ENCODE data around the gene ONECUT1. TPM values are rescaled to one million over a fixed set of nuclear protein-coding genes. Genes with fewer than 3 reads are reported as not detected.

Gene ONECUT1
- total and polyA plus RNA-seq, 2 experiments from 2014 or later: 5.9 to 9.5 TPM

DNA sequence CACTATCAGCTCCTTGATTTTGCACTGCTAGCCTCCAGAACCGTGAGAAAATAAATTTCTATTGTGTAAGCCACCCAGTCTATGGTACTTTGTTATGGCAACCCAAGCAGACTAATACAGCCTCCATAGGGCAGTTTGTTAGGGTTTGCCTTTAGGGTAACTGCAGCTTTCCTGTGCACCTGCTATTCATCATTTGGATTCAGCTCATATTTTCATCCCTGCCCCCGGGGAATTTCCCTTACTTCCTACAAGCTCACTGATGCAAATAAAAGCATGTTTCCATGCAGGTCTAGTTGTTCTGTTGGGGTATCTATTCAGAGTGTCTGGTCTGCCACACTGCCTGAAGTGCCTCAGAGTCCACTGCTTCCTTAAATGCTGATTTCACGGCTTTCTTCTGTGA is 62.3 kb downstream of the ONECUT1 start:
- Histone ChIP-seq H3K36me3 (replicated peaks; ENCODE audit: insufficient read depth, low read depth) (no peaks in the 10 kb centered on the region), H2AFZ (no peak overlapping the region), H3K79me2 (no peaks in the 10 kb centered on the region), H3K4me3 (no peak overlapping the region), H3K4me2 (no peak overlapping the region), H3K9me3 (ENCODE audit: low read depth) (no peaks in the 10 kb centered on the region), H3K27me3 (no peaks in the 10 kb centered on the region), H3K4me1 (ENCODE audit: insufficient read depth) (no peaks in the 10 kb centered on the region), H4K20me1 (ENCODE audit: insufficient read depth, poor library complexity, severe bottlenecking) (no peaks in the 10 kb centered on the region), H3K9me2 (replicated peaks; ENCODE audit: insufficient read depth) (no peaks in the 10 kb centered on the region), H3K27ac (no peak overlapping the region)
- WGBS (ENCODE audit: low lambda C conversion rate, missing lambda C conversion rate): 84% methylated on average over 3 of the region's 3 CpGs
- no peak for TF ChIP-seq EZH2phosphoT487 (IDR thresholded peaks at IDR 0.05; ENCODE audit: low read depth, severe bottlenecking, unreplicated experiment)
- TF ChIP-seq EZH2 (IDR thresholded peaks at IDR 0.05; ENCODE audit: borderline replicate concordance): no peak
- TF ChIP-seq, protein P1, sequence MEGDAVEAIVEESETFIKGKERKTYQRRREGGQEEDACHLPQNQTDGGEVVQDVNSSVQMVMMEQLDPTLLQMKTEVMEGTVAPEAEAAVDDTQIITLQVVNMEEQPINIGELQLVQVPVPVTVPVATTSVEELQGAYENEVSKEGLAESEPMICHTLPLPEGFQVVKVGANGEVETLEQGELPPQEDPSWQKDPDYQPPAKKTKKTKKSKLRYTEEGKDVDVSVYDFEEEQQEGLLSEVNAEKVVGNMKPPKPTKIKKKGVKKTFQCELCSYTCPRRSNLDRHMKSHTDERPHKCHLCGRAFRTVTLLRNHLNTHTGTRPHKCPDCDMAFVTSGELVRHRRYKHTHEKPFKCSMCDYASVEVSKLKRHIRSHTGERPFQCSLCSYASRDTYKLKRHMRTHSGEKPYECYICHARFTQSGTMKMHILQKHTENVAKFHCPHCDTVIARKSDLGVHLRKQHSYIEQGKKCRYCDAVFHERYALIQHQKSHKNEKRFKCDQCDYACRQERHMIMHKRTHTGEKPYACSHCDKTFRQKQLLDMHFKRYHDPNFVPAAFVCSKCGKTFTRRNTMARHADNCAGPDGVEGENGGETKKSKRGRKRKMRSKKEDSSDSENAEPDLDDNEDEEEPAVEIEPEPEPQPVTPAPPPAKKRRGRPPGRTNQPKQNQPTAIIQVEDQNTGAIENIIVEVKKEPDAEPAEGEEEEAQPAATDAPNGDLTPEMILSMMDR (IDR thresholded peaks at IDR 0.05; ENCODE audit: poor library complexity): no peak
- DNase-seq (ENCODE audit: low spot score): no peak

DNA sequence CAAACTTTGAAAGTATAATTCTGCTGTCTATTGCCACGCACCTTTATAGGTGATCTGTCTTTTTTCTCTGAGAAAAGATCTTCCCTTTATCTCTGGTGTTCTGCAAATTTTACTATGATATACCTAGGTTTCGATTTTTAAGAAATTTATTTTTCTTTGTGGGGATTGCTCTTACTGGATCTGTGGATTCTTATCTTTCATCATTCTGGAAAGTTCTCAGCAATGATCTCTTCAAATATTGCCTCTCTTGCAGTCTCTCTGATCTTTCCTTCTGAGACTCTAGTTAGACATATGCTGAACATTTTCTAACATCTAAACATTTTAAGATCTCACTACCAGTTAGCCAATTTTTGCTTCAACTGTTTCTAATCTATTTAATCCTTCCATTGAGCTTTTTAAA is 63.9 kb downstream of the ONECUT1 start:
- H3K4me3 ChIP-seq: no peak overlapping the region
- 94% methylated on average over 2 of the region's 2 CpGs for whole genome bisulfite sequencing (ENCODE audit: low lambda C conversion rate, missing lambda C conversion rate)

DNA sequence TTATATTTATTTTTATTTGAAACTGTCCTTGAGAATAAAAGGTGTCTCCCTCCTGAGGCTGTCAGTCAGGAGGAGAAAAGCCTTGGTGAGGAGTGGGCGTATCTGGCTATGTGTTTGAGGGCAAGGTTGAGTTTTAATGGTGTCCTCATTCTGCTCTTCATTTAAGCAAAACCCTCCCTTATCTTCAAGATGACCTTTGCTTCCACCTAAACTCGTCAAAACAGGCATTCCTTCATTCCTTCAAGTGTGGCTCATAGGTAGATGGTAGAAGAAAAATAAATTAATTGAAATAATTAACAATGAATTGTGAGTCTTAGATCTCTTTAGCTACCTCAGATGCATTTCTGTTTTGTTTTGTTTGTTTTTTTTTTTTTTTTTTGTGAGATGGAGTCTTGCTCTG is 71.6 kb downstream of the ONECUT1 start:
- Histone ChIP-seq H3K4me3 (no peak overlapping the region), H3K27ac (no peak overlapping the region), H3K27me3 (no peaks in the 10 kb centered on the region), H3K9me3 (ENCODE audit: low read depth) (no peaks in the 10 kb centered on the region), H3K4me1 (ENCODE audit: insufficient read depth) (peaks cover 8% of the 10 kb centered on the region), H3K36me3 (replicated peaks; ENCODE audit: insufficient read depth, low read depth) (no peaks in the 10 kb centered on the region), H3K79me2 (no peaks in the 10 kb centered on the region), H3K9me2 (replicated peaks; ENCODE audit: insufficient read depth) (no peaks in the 10 kb centered on the region), H2AFZ (no peak overlapping the region), H4K20me1 (ENCODE audit: insufficient read depth, poor library complexity, severe bottlenecking) (no peaks in the 10 kb centered on the region), H3K4me2 (no peak overlapping the region)
- no peak for DNase-seq (ENCODE audit: low spot score)
- WGBS (ENCODE audit: low lambda C conversion rate, missing lambda C conversion rate): 61% methylated on average over 2 of the region's 2 CpGs
- no peak for TF ChIP-seq EZH2 (IDR thresholded peaks at IDR 0.05; ENCODE audit: borderline replicate concordance)
- TF ChIP-seq, protein P1 (IDR thresholded peaks at IDR 0.05; ENCODE audit: poor library complexity): no peak
- no peak for TF ChIP-seq EZH2phosphoT487 (IDR thresholded peaks at IDR 0.05; ENCODE audit: low read depth, severe bottlenecking, unreplicated experiment)

More for the DNA sequence above, 63.9 kb downstream of the ONECUT1 start:
- Histone ChIP-seq H3K9me2 (replicated peaks; ENCODE audit: insufficient read depth) (no peaks in the 10 kb centered on the region), H3K79me2 (no peaks in the 10 kb centered on the region), H2AFZ (no peak overlapping the region), H3K4me1 (ENCODE audit: insufficient read depth) (no peaks in the 10 kb centered on the region), H3K4me2 (no peak overlapping the region), H3K27me3 (no peaks in the 10 kb centered on the region), H3K36me3 (replicated peaks; ENCODE audit: insufficient read depth, low read depth) (no peaks in the 10 kb centered on the region), H3K27ac (no peak overlapping the region), H3K9me3 (ENCODE audit: low read depth) (no peaks in the 10 kb centered on the region), H4K20me1 (ENCODE audit: insufficient read depth, poor library complexity, severe bottlenecking) (no peaks in the 10 kb centered on the region)
- TF ChIP-seq, protein P1 (IDR thresholded peaks at IDR 0.05; ENCODE audit: poor library complexity): no peak
- TF ChIP-seq EZH2phosphoT487 (IDR thresholded peaks at IDR 0.05; ENCODE audit: low read depth, severe bottlenecking, unreplicated experiment) (no peak), EZH2 (IDR thresholded peaks at IDR 0.05; ENCODE audit: borderline replicate concordance) (no peak)
- no peak for DNase-seq (ENCODE audit: low spot score)

DNA sequence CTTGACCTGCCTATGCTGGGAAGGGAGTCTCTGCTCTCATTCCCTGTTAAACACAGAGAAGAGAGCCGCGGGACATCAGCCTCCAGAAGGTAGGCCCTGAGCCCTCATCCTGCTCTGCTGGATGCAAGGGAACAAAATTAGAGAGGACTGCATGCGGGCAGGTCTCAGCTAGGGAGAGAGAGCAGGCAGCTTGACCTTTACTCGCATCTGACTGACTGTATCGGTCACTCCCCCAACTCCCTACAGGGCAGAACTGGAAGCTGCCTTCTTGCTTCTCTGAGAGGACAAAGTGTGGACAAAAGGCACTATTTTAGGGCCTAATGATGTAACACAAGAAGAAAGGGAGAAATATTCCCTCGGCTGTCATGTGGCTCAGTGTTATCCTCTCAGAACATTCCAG is 72.2 kb downstream of the ONECUT1 start:
- no peaks in the 10 kb centered on the region for H3K36me3 ChIP-seq (replicated peaks; ENCODE audit: insufficient read depth, low read depth)
- H4K20me1 ChIP-seq (ENCODE audit: insufficient read depth, poor library complexity, severe bottlenecking): no peaks in the 10 kb centered on the region
- DNase-seq (ENCODE audit: low spot score): no peak
- TF ChIP-seq EZH2phosphoT487 (IDR thresholded peaks at IDR 0.05; ENCODE audit: low read depth, severe bottlenecking, unreplicated experiment) (no peak), EZH2 (IDR thresholded peaks at IDR 0.05; ENCODE audit: borderline replicate concordance) (no peak)
- TF ChIP-seq, protein P1 (IDR thresholded peaks at IDR 0.05; ENCODE audit: poor library complexity): no peak
- no peaks in the 10 kb centered on the region for H3K9me2 ChIP-seq (replicated peaks; ENCODE audit: insufficient read depth)
- no peaks in the 10 kb centered on the region for H3K9me3 ChIP-seq (ENCODE audit: low read depth)
- 84% methylated on average over 6 of the region's 6 CpGs for WGBS (ENCODE audit: low lambda C conversion rate, missing lambda C conversion rate)
- no peak overlapping the region for H3K4me2 ChIP-seq
- no peak overlapping the region for H2AFZ ChIP-seq
- H3K27me3 ChIP-seq: no peaks in the 10 kb centered on the region
- no peak overlapping the region for H3K27ac ChIP-seq
- H3K79me2 ChIP-seq: no peaks in the 10 kb centered on the region
- peaks cover 8% of the 10 kb centered on the region for H3K4me1 ChIP-seq (ENCODE audit: insufficient read depth)
- no peak overlapping the region for H3K4me3 ChIP-seq
